Endothelial cell of umbilical vein (primary cell): ENCODE measurements around the gene ITPRID1. TPM values are rescaled to one million over a fixed set of nuclear protein-coding genes. Genes with fewer than 3 reads are reported as not detected.

Experiments used
- BruUV-seq: library from RNA; stranded (reverse); fragments of 400-500 nt; replicated peaks from 2 replicates; lab custom pipeline; 2021; lab: Mats Ljungman, UMichigan
- CTCF ChIA-PET: fragments of 300-600, 350-600 bp; sonication (Branson Sonifier 250); formaldehyde crosslinking; loops from one replicate; lab custom pipeline; 2021; ENCODE audit warnings: antibody characterized with exemption, inconsistent platforms; lab: Charles Lee
- POLR2A ChIA-PET: fragments of 300-600, 350-600 bp; sonication (Branson Sonifier 250); formaldehyde crosslinking; loops from one replicate; lab custom pipeline; 2021; ENCODE audit warnings: antibody characterized with exemption, inconsistent platforms; lab: Charles Lee
- DNase-seq: peaks from one replicate; pipeline ENCODE4 v3.0.0-alpha.2; 2011; ENCODE audit warnings: low read depth, low spot score
- FAIRE-seq: peaks from 2 replicates; lab custom pipeline; 2011; peaks lifted over from hg19 to GRCh38; lab: Jason Lieb, UNC
- H2AFZ ChIP-seq: 2 replicates; pipeline ENCODE4 v1.6.0; 2012; ENCODE audit warnings: low read depth, low read length, control low read depth, inconsistent platforms
- H3K27ac ChIP-seq: 2 replicates; pipeline ENCODE4 v1.5.1; 2011; ENCODE audit warnings: low read depth, mild to moderate bottlenecking, control low read depth, low read length, moderate library complexity; ENCODE audit not compliant: insufficient read depth
- H3K27me3 ChIP-seq, 2 experiments: 2 replicates each; pipeline versions ENCODE4 v1.6.0 to v1.6.1; 2011; ENCODE audit warnings: low read length in 2 of 2, mixed read lengths in 1 of 2; ENCODE audit not compliant: control insufficient read depth in 2 of 2, insufficient read depth in 2 of 2
- H3K36me3 ChIP-seq, 2 experiments: 2 replicates in 1 of 2; 3 replicates in 1 of 2; pipeline ENCODE4 v1.5.1; 2011; ENCODE audit warnings: low read length in 2 of 2, mild to moderate bottlenecking in 1 of 2, moderate library complexity in 1 of 2; ENCODE audit not compliant: control insufficient read depth in 2 of 2, insufficient read depth in 2 of 2; ENCODE audit errors: extremely low read depth in 1 of 2
- H3K4me1 ChIP-seq: 3 replicates; pipeline ENCODE4 v1.5.1; 2011; ENCODE audit warnings: mild to moderate bottlenecking, low read length; ENCODE audit not compliant: control insufficient read depth, insufficient read depth; ENCODE audit errors: extremely low read depth
- H3K4me2 ChIP-seq: 2 replicates; pipeline ENCODE4 v1.6.1; 2011; ENCODE audit warnings: low read length, control low read depth, mixed read lengths; ENCODE audit not compliant: insufficient read depth
- H3K4me3 ChIP-seq, 3 experiments: fragments of 200-600 bp in 1 of 3; sonication (generic), shearing (Covaris generic) in 1 of 3; replicated peaks in 1 of 3; 2 replicates each; pipeline ENCODE4 v1.5.1; 2011 to 2016; ENCODE audit warnings: control low read depth in 3 of 3, low read length in 3 of 3, mild to moderate bottlenecking in 2 of 3, inconsistent platforms in 1 of 3, low read depth in 1 of 3, moderate library complexity in 1 of 3; ENCODE audit not compliant: insufficient read depth in 1 of 3
- H3K79me2 ChIP-seq: 2 replicates; pipeline ENCODE4 v1.6.0; 2012; ENCODE audit warnings: low read length, inconsistent platforms; ENCODE audit not compliant: control insufficient read depth, insufficient read depth
- H3K9ac ChIP-seq: replicated peaks from 2 replicates; pipeline ENCODE3; 2011; ENCODE audit warnings: low read length, control low read depth; ENCODE audit not compliant: insufficient read depth; ENCODE audit errors: extremely low read depth
- H3K9me1 ChIP-seq: replicated peaks from 3 replicates; pipeline ENCODE4 v1.6.0; 2011; ENCODE audit warnings: mild to moderate bottlenecking, low read length; ENCODE audit not compliant: control insufficient read depth, insufficient read depth; ENCODE audit errors: extremely low read depth
- H3K9me3 ChIP-seq: replicated peaks from 2 replicates; pipeline ENCODE4 v1.5.1; 2012; ENCODE audit warnings: low read length, inconsistent platforms; ENCODE audit not compliant: control insufficient read depth, insufficient read depth
- H4K20me1 ChIP-seq: replicated peaks from 2 replicates; pipeline ENCODE3; 2011; ENCODE audit warnings: mild to moderate bottlenecking, low read length; ENCODE audit not compliant: control insufficient read depth, insufficient read depth; ENCODE audit errors: extremely low read depth
- CTCF ChIP-seq, 2 donors: IDR thresholded peaks; 1 replicate in 1 of 2; 2 replicates in 1 of 2; pipeline ENCODE4 v1.5.1; 2011; ENCODE audit warnings: low read length in 2 of 2, mild to moderate bottlenecking in 2 of 2, moderate library complexity in 2 of 2, control low read depth in 1 of 2, inconsistent platforms in 1 of 2, low read depth in 1 of 2; ENCODE audit not compliant: insufficient read depth in 1 of 2; ENCODE audit errors: extremely low read depth in 1 of 2
- EZH2 ChIP-seq: IDR thresholded peaks from 2 replicates; pipeline ENCODE4 v1.6.1; 2012; ENCODE audit warnings: borderline replicate concordance, low read depth, mild to moderate bottlenecking, moderate library complexity, low read length, inconsistent platforms; ENCODE audit not compliant: severe bottlenecking
- FOS ChIP-seq: IDR thresholded peaks from 2 replicates; pipeline ENCODE4 v1.6.1; 2011; ENCODE audit warnings: mild to moderate bottlenecking, low read length, moderate library complexity, borderline replicate concordance; ENCODE audit not compliant: insufficient read depth
- GATA2 ChIP-seq: IDR thresholded peaks from 2 replicates; pipeline ENCODE4 v1.7.0; 2011; ENCODE audit warnings: low read depth, mild to moderate bottlenecking, moderate library complexity, mixed read lengths, low read length; ENCODE audit not compliant: insufficient read length, insufficient read depth
- JUN ChIP-seq: IDR thresholded peaks from 2 replicates; pipeline ENCODE4 v1.6.1; 2011; ENCODE audit warnings: borderline replicate concordance, low read depth; ENCODE audit not compliant: insufficient read length, insufficient read depth
- MAX ChIP-seq: IDR thresholded peaks from 2 replicates; pipeline ENCODE4 v1.6.1; 2011; ENCODE audit not compliant: insufficient read depth, insufficient read length
- MYC ChIP-seq: IDR thresholded peaks from one replicate; pipeline ENCODE4 v1.6.1; 2011; ENCODE audit warnings: mild to moderate bottlenecking, low read depth, low read length
- POLR2A ChIP-seq: IDR thresholded peaks from 2 replicates; pipeline ENCODE4 v1.6.1; 2012; ENCODE audit warnings: low read depth, mild to moderate bottlenecking, control low read depth, low read length
- POLR2AphosphoS5 ChIP-seq: IDR thresholded peaks from 2 replicates; pipeline ENCODE4 v1.6.1; 2012; ENCODE audit warnings: low read depth, mild to moderate bottlenecking, control low read depth, low read length, moderate library complexity; ENCODE audit not compliant: insufficient read depth
- dilution Hi-C: fragments of 300-500 bp; cut with MboI; formaldehyde crosslinking; loops from one replicate; pipeline ENCODE4 v1.15.0; 2019; ENCODE audit warnings: low sequenced_read_pairs; ENCODE audit not compliant: extremely low pct_ligation_motif_present
- intact Hi-C: fragments of 100-400 bp; cut with micrococcal nuclease; formaldehyde crosslinking; loops from one replicate; pipeline ENCODE4 v1.10.0; 2022
- polyA plus RNA-seq, 4 experiments: library from polyadenylated mRNA; depleted of rRNA in 3 of 4; stranded (reverse) in 3 of 4; unstranded in 1 of 4; fragments of >200 nt; gene quantifications; 2 replicates each; pipeline versions ENCODE4 v1.2.1 to v1.2.3, GENCODE V29; 2011 to 2012; ENCODE audit warnings: missing spikeins in 1 of 4
- total RNA-seq: library from RNA; stranded (reverse); gene quantifications from 2 replicates; pipeline ENCODE4 v1.2.3, GENCODE V29; 2021

The ITPRID1 gene
- total and polyA plus RNA-seq, 2 donors (not counting 3 experiments of a cell fraction or from before 2014, with no cell fraction given) = not detected

- DNase-seq (no peak), FAIRE-seq (no peak)
- Histone ChIP-seq H3K36me3 (no peaks in the 10 kb centered on the region), H3K27me3 (no peaks in the 10 kb centered on the region), H3K9me1 (no peaks in the 10 kb centered on the region), H3K4me2 (no peak overlapping the region), H3K9ac (no peak overlapping the region), H3K9me3 (no peaks in the 10 kb centered on the region), H3K79me2 (no peaks in the 10 kb centered on the region), H4K20me1 (no peaks in the 10 kb centered on the region), H2AFZ (no peak overlapping the region), H3K27ac (no peak overlapping the region), H3K4me3 (no peak overlapping the region), H3K4me1 (no peaks in the 10 kb centered on the region)
- dilution Hi-C loops = no loop called here
- ChIA-PET POLR2A (no interaction called here), CTCF (interaction anchor here (2.8 kb wide), 1 partner anchor 33 kb away, joined by 10 read pairs; no protein-coding TSS in a partner anchor)
- intact Hi-C loops = no loop called here
- no TSS peak for BruUV-seq
- TF ChIP-seq POLR2A (no peak), POLR2AphosphoS5 (no peak), FOS (no peak), EZH2 (no peak), CTCF (IDR thresholded peaks at IDR 0.05; ENCODE audit: extremely low read depth in 1 of 2, insufficient read depth in 1 of 2, low read depth in 1 of 2, low read length in 2 of 2) (no peak), MYC (no peak), MAX (no peak), JUN (no peak), GATA2 (no peak)
Measured at GRCh38 chr7:31476073-31476745, 37.7 kb upstream of the ITPRID1 start.
